Measurements from ENCODE around the gene ZNF491.

GRCh38 chr19:11807099-11807380 lies 8.7 kb downstream of the ZNF491 start:
- TF ChIP-seq RAD21 (IDR thresholded peaks at IDR 0.05; ENCODE audit: low read depth) (no peak), CTCF (IDR thresholded peaks at IDR 0.05 in 2 of 3, conservative IDR thresholded peaks at IDR 0.05 in 1 of 3; ENCODE audit: borderline replicate concordance in 1 of 3, insufficient read depth in 1 of 3, low read depth in 2 of 3, low read length in 2 of 3) (no peak), EZH2 (IDR thresholded peaks at IDR 0.05) (no peak), YY1 (IDR thresholded peaks at IDR 0.05; ENCODE audit: extremely low read depth, insufficient replicate concordance, low read depth, low read length) (no peak), POLR2AphosphoS5 (IDR thresholded peaks at IDR 0.05; ENCODE audit: low read depth, low read length) (no peak), JUND (IDR thresholded peaks at IDR 0.05) (no peak), TCF7L2 (IDR thresholded peaks at IDR 0.05; ENCODE audit: borderline replicate concordance, extremely low read depth, insufficient read depth, insufficient read length) (no peak), ELF1 (IDR thresholded peaks at IDR 0.05; ENCODE audit: borderline replicate concordance, low read depth) (no peak), CEBPB (IDR thresholded peaks at IDR 0.05; ENCODE audit: low read depth) (no peak), EZH2phosphoT487 (IDR thresholded peaks at IDR 0.05; ENCODE audit: borderline replicate concordance) (no peak), POLR2A (IDR thresholded peaks at IDR 0.05; ENCODE audit: borderline replicate concordance, extremely low read depth, insufficient read depth, insufficient read length) (no peak)
- TF ChIP-seq, protein P1, sequence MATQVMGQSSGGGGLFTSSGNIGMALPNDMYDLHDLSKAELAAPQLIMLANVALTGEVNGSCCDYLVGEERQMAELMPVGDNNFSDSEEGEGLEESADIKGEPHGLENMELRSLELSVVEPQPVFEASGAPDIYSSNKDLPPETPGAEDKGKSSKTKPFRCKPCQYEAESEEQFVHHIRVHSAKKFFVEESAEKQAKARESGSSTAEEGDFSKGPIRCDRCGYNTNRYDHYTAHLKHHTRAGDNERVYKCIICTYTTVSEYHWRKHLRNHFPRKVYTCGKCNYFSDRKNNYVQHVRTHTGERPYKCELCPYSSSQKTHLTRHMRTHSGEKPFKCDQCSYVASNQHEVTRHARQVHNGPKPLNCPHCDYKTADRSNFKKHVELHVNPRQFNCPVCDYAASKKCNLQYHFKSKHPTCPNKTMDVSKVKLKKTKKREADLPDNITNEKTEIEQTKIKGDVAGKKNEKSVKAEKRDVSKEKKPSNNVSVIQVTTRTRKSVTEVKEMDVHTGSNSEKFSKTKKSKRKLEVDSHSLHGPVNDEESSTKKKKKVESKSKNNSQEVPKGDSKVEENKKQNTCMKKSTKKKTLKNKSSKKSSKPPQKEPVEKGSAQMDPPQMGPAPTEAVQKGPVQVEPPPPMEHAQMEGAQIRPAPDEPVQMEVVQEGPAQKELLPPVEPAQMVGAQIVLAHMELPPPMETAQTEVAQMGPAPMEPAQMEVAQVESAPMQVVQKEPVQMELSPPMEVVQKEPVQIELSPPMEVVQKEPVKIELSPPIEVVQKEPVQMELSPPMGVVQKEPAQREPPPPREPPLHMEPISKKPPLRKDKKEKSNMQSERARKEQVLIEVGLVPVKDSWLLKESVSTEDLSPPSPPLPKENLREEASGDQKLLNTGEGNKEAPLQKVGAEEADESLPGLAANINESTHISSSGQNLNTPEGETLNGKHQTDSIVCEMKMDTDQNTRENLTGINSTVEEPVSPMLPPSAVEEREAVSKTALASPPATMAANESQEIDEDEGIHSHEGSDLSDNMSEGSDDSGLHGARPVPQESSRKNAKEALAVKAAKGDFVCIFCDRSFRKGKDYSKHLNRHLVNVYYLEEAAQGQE (IDR thresholded peaks at IDR 0.05; ENCODE audit: low read depth): no peak
- TF ChIP-seq, protein P2, sequence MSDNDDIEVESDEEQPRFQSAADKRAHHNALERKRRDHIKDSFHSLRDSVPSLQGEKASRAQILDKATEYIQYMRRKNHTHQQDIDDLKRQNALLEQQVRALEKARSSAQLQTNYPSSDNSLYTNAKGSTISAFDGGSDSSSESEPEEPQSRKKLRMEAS (IDR thresholded peaks at IDR 0.05): no peak
- TF ChIP-seq, protein P3, sequence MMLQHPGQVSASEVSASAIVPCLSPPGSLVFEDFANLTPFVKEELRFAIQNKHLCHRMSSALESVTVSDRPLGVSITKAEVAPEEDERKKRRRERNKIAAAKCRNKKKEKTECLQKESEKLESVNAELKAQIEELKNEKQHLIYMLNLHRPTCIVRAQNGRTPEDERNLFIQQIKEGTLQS (IDR thresholded peaks at IDR 0.05): no peak

All from HCT116 (cell line).